GM18505 (cell line): ENCODE measurements around the gene FLAD1.

Experiments
- ATAC-seq: cut with Tn5 transposase; IDR thresholded peaks from one replicate; pipeline ENCODE4 v1.9.1; 2021; ENCODE audit not compliant: unreplicated experiment
- POLR2A ChIP-seq: IDR thresholded peaks from 4 replicates; pipeline ENCODE4 v1.6.1; 2011; ENCODE audit warnings: borderline replicate concordance; ENCODE audit not compliant: insufficient read depth, insufficient read length; ENCODE audit errors: extremely low read depth

Gene FLAD1

GRCh38 chr1:155038602-155039307, 55.6 kb downstream of the FLAD1 start:
- TF ChIP-seq POLR2A = no peak

GRCh38 chr1:155039308-155039669, 56.1 kb downstream of the FLAD1 start:
- ATAC-seq = no peak
- TF ChIP-seq POLR2A = no peak

More at GRCh38 chr1:155038602-155039307, 55.6 kb downstream of the FLAD1 start:
- ATAC-seq = no peak

- ATAC-seq = no peak
- no peak for TF ChIP-seq POLR2A
Observed at GRCh38 chr1:155040358-155041093, 57.4 kb downstream of the FLAD1 start.
